Fibroblast of pulmonary artery (primary cell): ENCODE results near the gene ADAMTSL3.

ENCODE experiments used
- DNase-seq: peaks from one replicate; pipeline ENCODE4 v3.0.0-alpha.2; 2010; ENCODE audit warnings: low read depth
- H3K4me3 ChIP-seq: replicated peaks from 2 replicates; pipeline ENCODE4 v1.5.1; 2011; ENCODE audit warnings: low read depth, mild to moderate bottlenecking, control low read depth, low read length, moderate library complexity
- TF ChIP-seq, protein P1 (sequence below): IDR thresholded peaks from 2 replicates; pipeline ENCODE4 v1.5.1; 2011; ENCODE audit warnings: mild to moderate bottlenecking, control low read depth, low read length, inconsistent platforms; ENCODE audit errors: missing control alignments

Gene ADAMTSL3

DNA sequence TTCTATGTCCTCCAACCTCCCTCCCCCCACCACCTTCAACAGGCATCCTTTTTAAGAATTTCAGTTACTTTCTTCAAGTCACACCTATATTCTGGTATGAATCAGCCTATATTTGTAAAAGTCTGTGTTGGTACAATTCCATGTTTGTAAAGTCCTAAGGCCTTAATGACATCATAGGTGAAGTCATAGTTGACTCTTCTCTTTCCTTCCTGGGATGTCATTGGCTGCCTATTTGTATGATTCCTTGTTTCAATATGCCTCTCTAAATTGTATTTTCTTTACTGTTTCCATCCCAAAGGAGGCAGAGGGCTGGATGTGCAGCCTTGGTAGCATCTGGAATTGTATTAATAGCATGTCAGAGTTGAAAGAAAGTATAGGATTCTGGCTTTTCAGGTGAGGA, 56.5 kb downstream of the ADAMTSL3 start:
- H3K4me3 ChIP-seq: no peak overlapping the region
- no peak for DNase-seq
- TF ChIP-seq, protein P1, sequence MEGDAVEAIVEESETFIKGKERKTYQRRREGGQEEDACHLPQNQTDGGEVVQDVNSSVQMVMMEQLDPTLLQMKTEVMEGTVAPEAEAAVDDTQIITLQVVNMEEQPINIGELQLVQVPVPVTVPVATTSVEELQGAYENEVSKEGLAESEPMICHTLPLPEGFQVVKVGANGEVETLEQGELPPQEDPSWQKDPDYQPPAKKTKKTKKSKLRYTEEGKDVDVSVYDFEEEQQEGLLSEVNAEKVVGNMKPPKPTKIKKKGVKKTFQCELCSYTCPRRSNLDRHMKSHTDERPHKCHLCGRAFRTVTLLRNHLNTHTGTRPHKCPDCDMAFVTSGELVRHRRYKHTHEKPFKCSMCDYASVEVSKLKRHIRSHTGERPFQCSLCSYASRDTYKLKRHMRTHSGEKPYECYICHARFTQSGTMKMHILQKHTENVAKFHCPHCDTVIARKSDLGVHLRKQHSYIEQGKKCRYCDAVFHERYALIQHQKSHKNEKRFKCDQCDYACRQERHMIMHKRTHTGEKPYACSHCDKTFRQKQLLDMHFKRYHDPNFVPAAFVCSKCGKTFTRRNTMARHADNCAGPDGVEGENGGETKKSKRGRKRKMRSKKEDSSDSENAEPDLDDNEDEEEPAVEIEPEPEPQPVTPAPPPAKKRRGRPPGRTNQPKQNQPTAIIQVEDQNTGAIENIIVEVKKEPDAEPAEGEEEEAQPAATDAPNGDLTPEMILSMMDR: no peak

DNA sequence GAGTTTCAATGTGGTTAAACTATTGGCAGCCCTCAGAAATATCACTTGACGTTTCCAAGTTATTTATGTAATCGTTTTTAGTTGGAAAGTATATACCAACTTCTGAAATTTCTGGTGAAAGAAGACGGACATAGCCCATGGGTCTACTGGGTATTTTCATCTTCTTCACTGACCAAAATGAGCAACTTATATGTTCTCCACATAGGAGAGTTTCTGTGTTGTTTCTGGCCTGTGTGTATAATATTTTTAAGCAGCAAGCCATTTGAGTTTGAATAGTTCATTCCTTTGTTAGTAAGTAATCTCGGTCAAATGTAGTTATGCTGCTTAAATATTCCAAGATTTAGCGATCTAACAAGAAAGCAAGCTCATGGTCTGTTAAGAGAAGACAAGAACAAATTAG, 57.3 kb downstream of the ADAMTSL3 start:
- no peak overlapping the region for H3K4me3 ChIP-seq
- TF ChIP-seq, protein P1: no peak
- DNase-seq: no peak

DNA sequence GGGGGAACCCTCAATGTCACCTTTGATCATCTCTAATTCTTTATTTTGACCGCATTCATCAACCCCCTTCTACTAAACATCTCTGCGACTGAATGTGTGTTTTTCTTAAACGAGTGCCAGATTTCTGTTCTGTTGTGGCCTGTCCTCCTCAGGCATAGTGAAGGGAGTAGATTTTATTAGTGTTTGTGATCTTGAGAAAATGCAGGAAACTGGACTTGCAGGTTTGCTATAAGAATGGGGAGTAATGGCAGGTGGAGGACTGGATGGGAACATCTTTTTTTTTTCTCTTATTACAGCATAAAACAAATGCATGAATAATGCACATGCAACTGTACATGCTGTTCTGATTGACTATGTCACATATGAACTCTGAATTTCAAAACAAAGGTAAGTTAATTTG, 59.3 kb downstream of the ADAMTSL3 start:
- H3K4me3 ChIP-seq: no peak overlapping the region
- no peak for DNase-seq
- TF ChIP-seq, protein P1: no peak

DNA sequence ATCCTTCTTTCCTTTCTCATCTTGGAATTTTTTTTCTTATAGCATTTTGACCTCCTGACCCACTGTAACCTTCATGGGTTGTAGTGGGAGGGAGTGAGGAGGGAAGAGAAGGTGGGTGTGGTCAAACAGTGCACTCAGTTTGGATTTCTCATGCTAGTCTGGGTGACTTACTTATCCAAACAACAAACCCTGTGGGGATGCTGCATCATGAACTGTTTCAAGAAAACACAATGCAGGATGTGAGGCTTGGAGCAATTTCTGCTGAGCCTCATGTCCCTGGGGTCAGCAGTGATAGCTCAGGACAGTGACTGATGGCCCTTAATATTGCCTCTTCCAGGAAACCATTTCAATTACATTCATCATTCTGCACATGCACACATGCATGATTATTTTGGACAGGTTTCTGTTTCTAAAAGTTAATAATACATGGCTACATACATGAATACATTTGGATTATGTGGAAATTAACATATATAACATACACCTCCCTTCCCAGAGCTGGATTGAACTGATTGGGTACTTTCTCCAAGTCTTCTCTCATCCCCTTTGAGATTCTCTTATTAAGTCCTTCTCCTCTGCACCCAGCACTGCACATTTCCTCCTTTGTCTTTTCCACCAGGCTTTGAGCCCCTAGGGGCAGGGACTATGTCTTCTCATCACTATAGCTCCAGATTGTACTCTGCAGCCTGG, 61.2 kb downstream of the ADAMTSL3 start:
- H3K4me3 ChIP-seq: no peak overlapping the region
- TF ChIP-seq, protein P1: no peak
- no peak for DNase-seq

DNA sequence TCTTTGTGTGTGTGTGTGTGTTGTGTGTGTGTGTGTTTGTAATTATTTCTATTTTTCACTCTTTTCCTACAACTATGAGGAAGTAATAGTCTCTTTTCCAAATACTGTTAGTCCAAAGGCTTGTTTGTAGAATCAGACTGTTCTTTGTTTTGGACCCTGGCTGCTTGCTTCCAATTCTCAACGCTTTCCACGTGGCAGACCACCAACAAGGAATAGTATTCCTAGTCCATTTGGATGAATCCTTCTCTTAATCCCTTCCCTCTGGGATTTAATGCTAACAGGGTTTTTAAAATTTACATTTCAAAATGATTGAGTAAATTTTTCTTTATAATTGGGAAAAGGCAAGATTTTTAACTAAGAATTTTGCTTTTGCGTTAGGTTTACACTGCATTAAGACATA, 62.7 kb downstream of the ADAMTSL3 start:
- TF ChIP-seq, protein P1: no peak
- DNase-seq: no peak
- H3K4me3 ChIP-seq: no peak overlapping the region

DNA sequence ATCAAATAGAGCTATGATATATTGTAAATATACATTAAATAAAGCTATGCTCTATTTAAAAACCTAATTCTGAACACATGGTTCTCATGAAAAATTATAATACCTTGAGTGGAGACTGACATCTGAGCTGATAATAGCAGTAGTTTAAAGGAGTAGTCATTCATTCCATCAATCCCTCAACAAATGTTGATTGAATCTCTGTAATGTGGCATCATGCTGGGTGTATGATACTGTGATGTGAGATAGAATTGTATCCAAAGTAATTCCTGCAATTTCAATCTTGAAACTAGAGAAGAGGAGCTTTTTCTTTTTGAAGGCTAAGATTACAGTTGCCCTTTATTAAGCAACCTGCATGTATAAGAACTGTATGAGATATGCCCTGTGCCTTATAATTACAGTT, 63.1 kb downstream of the ADAMTSL3 start:
- TF ChIP-seq, protein P1: no peak
- no peak for DNase-seq
- H3K4me3 ChIP-seq: no peak overlapping the region

DNA sequence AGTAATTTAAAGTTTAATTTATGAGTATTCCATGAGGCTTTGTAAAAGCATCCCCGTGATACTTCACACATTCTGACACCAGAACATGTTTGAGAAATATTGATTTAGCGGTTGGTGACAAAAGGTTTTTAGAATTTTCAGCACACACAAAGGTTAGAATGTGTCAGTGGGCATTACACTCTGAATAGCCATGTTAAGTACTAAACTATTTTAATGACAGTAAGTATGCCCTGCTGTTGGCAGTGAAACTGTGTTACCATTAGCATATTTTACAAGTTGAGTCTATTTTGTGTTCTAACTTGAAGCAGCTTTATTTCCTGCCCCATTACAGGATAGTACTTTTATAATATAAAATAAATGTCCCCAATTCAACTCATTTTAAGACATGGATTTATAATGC, 66.5 kb downstream of the ADAMTSL3 start:
- DNase-seq: no peak
- no peak overlapping the region for H3K4me3 ChIP-seq
- TF ChIP-seq, protein P1: no peak
